GM12878 (cell line): Measurements from ENCODE around the gene MCHR1. TPM values are rescaled to one million over a fixed set of nuclear protein-coding genes. Genes with fewer than 3 reads are reported as not detected.

Experiments used
- ATAC-seq: fragments of 200-7000 bp; cut with Tn5 transposase; 3 replicates; pipeline ENCODE4 v1.9.1; 2020; ENCODE audit warnings: mild to moderate bottlenecking, moderate library complexity
- BruUV-seq: library from RNA; stranded (reverse); fragments of 400-500 nt; replicated peaks from 2 replicates; lab custom pipeline; 2021; lab: Mats Ljungman, UMichigan
- CTCF ChIA-PET: fragments of 300-600 bp; sonication (Branson Sonifier 250); formaldehyde crosslinking; extraction: SDS; loops from one replicate; lab custom pipeline; 2021; ENCODE audit warnings: inconsistent platforms; lab: Yijun Ruan, JAX
- POLR2A ChIA-PET: fragments of 350-600 bp; formaldehyde crosslinking; extraction: SDS; loops from one replicate; lab custom pipeline; 2021; ENCODE audit warnings: inconsistent platforms; lab: Charles Lee
- RAD21 ChIA-PET: fragments of 300-600 bp; sonication (Branson Sonifier 250); formaldehyde crosslinking; loops from one replicate; lab custom pipeline; 2023; ENCODE audit warnings: antibody characterized with exemption; ENCODE audit not compliant: unreplicated experiment; lab: Charles Lee
- SMC1A ChIA-PET: fragments of 300-600 bp; sonication (Branson Sonifier 250); formaldehyde crosslinking; loops from one replicate; lab custom pipeline; 2023; ENCODE audit not compliant: unreplicated experiment, uncharacterized antibody; lab: Charles Lee
- DNase-seq: peaks from one replicate; pipeline ENCODE4 v3.0.0-alpha.2; 2011; ENCODE audit warnings: low read depth, low spot score
- FAIRE-seq: peaks from 3 replicates; lab custom pipeline; 2011; peaks lifted over from hg19 to GRCh38; lab: Jason Lieb, UNC
- H2AFZ ChIP-seq: 2 replicates; pipeline ENCODE4 v1.6.0; 2011; ENCODE audit warnings: low read depth, low read length, control low read depth; ENCODE audit not compliant: control insufficient read depth
- H3K27ac ChIP-seq: 2 replicates; pipeline ENCODE4 v1.5.1; 2011; ENCODE audit warnings: control low read depth; ENCODE audit not compliant: control insufficient read depth, insufficient read depth
- H3K27me3 ChIP-seq, 2 experiments: replicated peaks in 1 of 2; 2 replicates each; pipeline versions ENCODE4 v1.6.0 to v1.6.1; 2011; ENCODE audit warnings: low read length in 1 of 2; ENCODE audit not compliant: control insufficient read depth in 2 of 2, insufficient read depth in 2 of 2
- H3K36me3 ChIP-seq, 2 experiments: 2 replicates each; pipeline ENCODE4 v1.5.1; 2011; ENCODE audit warnings: low read length in 1 of 2; ENCODE audit not compliant: control insufficient read depth in 2 of 2, insufficient read depth in 2 of 2
- H3K4me1 ChIP-seq: 2 replicates; pipeline ENCODE4 v1.6.1; 2011; ENCODE audit warnings: mild to moderate bottlenecking, low read length, moderate library complexity, mixed read lengths; ENCODE audit not compliant: control insufficient read depth, insufficient read depth
- H3K4me2 ChIP-seq: 2 replicates; pipeline ENCODE4 v1.6.0; 2011; ENCODE audit warnings: control low read depth; ENCODE audit not compliant: control insufficient read depth, insufficient read depth
- H3K4me3 ChIP-seq: fragments of 200-600 bp; sonication (generic); 2 replicates; pipeline ENCODE4 v1.5.1; 2016
- H3K79me2 ChIP-seq: 2 replicates; pipeline ENCODE4 v1.6.0; 2011; ENCODE audit warnings: low read length; ENCODE audit not compliant: control insufficient read depth, insufficient read depth
- H3K9ac ChIP-seq: 2 replicates; pipeline ENCODE4 v1.8.0; 2011; ENCODE audit warnings: low read length, control low read depth, mixed read lengths; ENCODE audit not compliant: control insufficient read depth, insufficient read depth
- H3K9me3 ChIP-seq: replicated peaks from 3 replicates; pipeline ENCODE4 v1.5.1; 2011; ENCODE audit warnings: mild to moderate bottlenecking, low read length; ENCODE audit not compliant: control insufficient read depth, insufficient read depth
- H4K20me1 ChIP-seq: 2 replicates; pipeline ENCODE4 v1.6.0; 2011; ENCODE audit not compliant: control insufficient read depth, insufficient read depth
- E4F1 ChIP-seq: fragments of 450-650 bp; IDR thresholded peaks from 2 replicates; pipeline ENCODE4 v1.6.1; 2018; ENCODE audit warnings: borderline replicate concordance, mild to moderate bottlenecking; ENCODE audit not compliant: partially characterized antibody
- ETV6 ChIP-seq, 2 experiments: fragments of 450-650 bp in 1 of 2; IDR thresholded peaks in 1 of 2; conservative IDR thresholded peaks in 1 of 2; 2 replicates each; pipeline ENCODE4 v1.6.1; 2014; ENCODE audit warnings: antibody characterized with exemption in 1 of 2, borderline replicate concordance in 1 of 2, low read depth in 1 of 2, mild to moderate bottlenecking in 1 of 2, moderate library complexity in 1 of 2
- SKIL ChIP-seq: fragments of 450-650 bp; IDR thresholded peaks from 2 replicates; pipeline ENCODE4 v1.6.1; 2017; ENCODE audit warnings: mild to moderate bottlenecking, low read depth, inconsistent platforms; ENCODE audit not compliant: poor library complexity, severe bottlenecking
- WGBS: methylation state at CpG from one replicate; pipeline ENCODE4 v1.1.6; 2016; ENCODE audit warnings: low lambda C conversion rate; ENCODE audit not compliant: insufficient replicate concordance, insufficient coverage; ENCODE audit errors: missing lambda C conversion rate; 5-methylcytosine and 5-hydroxymethylcytosine counted together
- in situ Hi-C: fragments of 300-500 bp; cut with MboI; formaldehyde crosslinking; loops from 9 replicates; pipeline ENCODE4 v1.14.3; 2018; ENCODE audit warnings: mixed read lengths
- intact Hi-C: fragments of 100-400 bp; cut with micrococcal nuclease; formaldehyde crosslinking; loops from one replicate; pipeline ENCODE4 v1.14.2; 2022; ENCODE audit not compliant: unreplicated experiment
- polyA plus RNA-seq, 11 experiments: library from polyadenylated mRNA; depleted of rRNA in 4 of 11; unstranded in 6 of 11; stranded (reverse) in 5 of 11; fragments of >200 nt; fragmentation: Nextera tagmentation in 4 of 11; fragmentation: Illumina TruSeq in 1 of 11; extraction: Ambion mirVana in 4 of 11; extraction: Trizol in 1 of 11; gene quantifications; 1 replicate in 1 of 11; 2 replicates in 10 of 11; pipeline versions ENCODE4 v1.2.1 to v1.2.3, GENCODE V29; 2011 to 2016; ENCODE audit warnings: inconsistent platforms in 2 of 11, missing spikeins in 2 of 11, low read depth in 1 of 11
- total RNA-seq, 4 experiments: library from RNA; depleted of rRNA in 3 of 4; stranded (reverse); fragments of >200 nt in 3 of 4; fragmentation: Illumina TruSeq in 1 of 4; extraction: Trizol in 1 of 4; gene quantifications; 2 replicates each; pipeline versions ENCODE4 v1.2.1 to v1.2.3, GENCODE V29; 2013 to 2021
- TF ChIP-seq, protein P1 (sequence below): fragments of 450-650 bp; IDR thresholded peaks from 2 replicates; pipeline ENCODE4 v1.6.1; 2016; ENCODE audit warnings: mild to moderate bottlenecking, moderate library complexity, borderline replicate concordance

The MCHR1 gene
- total and polyA plus RNA-seq, 10 of the 15 experiments (the other 5 are each of a cell fraction or from before 2014, with no cell fraction given): not detected

GRCh38 chr22:40636380-40637182 lies 42.7 kb upstream of the MCHR1 start, which contains the start of gene MRTFA:
TSS of gene MRTFA (minus strand) at chr22:40636719.
- H3K4me3 ChIP-seq: peak within 1 kb of the TSS; percentile 85
- TF ChIP-seq ETV6 (conservative IDR thresholded peaks at IDR 0.05 in 1 of 2, IDR thresholded peaks at IDR 0.05 in 1 of 2; ENCODE audit: borderline replicate concordance in 1 of 2, low read depth in 1 of 2): no peak
- TF ChIP-seq SKIL: peak; percentile 89
- peak; percentile 93 for TF ChIP-seq E4F1
- TF ChIP-seq, protein P1, sequence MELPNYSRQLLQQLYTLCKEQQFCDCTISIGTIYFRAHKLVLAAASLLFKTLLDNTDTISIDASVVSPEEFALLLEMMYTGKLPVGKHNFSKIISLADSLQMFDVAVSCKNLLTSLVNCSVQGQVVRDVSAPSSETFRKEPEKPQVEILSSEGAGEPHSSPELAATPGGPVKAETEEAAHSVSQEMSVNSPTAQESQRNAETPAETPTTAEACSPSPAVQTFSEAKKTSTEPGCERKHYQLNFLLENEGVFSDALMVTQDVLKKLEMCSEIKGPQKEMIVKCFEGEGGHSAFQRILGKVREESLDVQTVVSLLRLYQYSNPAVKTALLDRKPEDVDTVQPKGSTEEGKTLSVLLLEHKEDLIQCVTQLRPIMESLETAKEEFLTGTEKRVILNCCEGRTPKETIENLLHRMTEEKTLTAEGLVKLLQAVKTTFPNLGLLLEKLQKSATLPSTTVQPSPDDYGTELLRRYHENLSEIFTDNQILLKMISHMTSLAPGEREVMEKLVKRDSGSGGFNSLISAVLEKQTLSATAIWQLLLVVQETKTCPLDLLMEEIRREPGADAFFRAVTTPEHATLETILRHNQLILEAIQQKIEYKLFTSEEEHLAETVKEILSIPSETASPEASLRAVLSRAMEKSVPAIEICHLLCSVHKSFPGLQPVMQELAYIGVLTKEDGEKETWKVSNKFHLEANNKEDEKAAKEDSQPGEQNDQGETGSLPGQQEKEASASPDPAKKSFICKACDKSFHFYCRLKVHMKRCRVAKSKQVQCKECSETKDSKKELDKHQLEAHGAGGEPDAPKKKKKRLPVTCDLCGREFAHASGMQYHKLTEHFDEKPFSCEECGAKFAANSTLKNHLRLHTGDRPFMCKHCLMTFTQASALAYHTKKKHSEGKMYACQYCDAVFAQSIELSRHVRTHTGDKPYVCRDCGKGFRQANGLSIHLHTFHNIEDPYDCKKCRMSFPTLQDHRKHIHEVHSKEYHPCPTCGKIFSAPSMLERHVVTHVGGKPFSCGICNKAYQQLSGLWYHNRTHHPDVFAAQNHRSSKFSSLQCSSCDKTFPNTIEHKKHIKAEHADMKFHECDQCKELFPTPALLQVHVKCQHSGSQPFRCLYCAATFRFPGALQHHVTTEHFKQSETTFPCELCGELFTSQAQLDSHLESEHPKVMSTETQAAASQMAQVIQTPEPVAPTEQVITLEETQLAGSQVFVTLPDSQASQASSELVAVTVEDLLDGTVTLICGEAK: peak; percentile 87; the same call in 1 of the 2 replicates

More at GRCh38 chr22:40636380-40637182, 42.7 kb upstream of the MCHR1 start, which contains the start of gene MRTFA:
- intact Hi-C loops: loop anchor here (2.0 kb wide), 1 partner anchor 104 kb away; no protein-coding TSS in a partner anchor
- peak; percentile 95 for ATAC-seq
- H3K27me3 ChIP-seq: no peaks in the 10 kb centered on the region
- peaks cover 6% of the 10 kb centered on the region for H3K4me1 ChIP-seq
- ChIA-PET SMC1A (interaction anchor here (0.8 to 9.9 kb wide), 9 partner anchors 9 to 200 kb away, joined by 3 to 96 read pairs (median 9); no protein-coding TSS in a partner anchor), CTCF (interaction anchor here (0.6 to 9.3 kb wide), 12 partner anchors 9 to 262 kb away, joined by 3 to 79 read pairs (median 4); partner anchors contain the start of genes ST13 and XPNPEP3), POLR2A (interaction anchor here (0.5 to 1.9 kb wide), 15 partner anchors 9 to 290 kb away, joined by 3 to 26 read pairs (median 3); no protein-coding TSS in a partner anchor), RAD21 (interaction anchor here (0.7 to 2.0 kb wide), 18 partner anchors 9 to 263 kb away, joined by 3 to 21 read pairs (median 5); no protein-coding TSS in a partner anchor)
- H3K36me3 ChIP-seq: no peaks in the 10 kb centered on the region
- WGBS: under 1% methylated on average over 72 of the region's 82 CpGs
- in situ Hi-C loops: no loop called here
- peaks cover 2% of the 10 kb centered on the region; the same call in 2 of the 3 replicates for H3K9me3 ChIP-seq
- peak within 1 kb of the TSS; percentile 76 for H3K9ac ChIP-seq
- H2AFZ ChIP-seq: peak within 1 kb of the TSS; percentile 96
- H4K20me1 ChIP-seq: no peaks in the 10 kb centered on the region
- no TSS peak for BruUV-seq
- H3K79me2 ChIP-seq: peaks cover 45% of the 10 kb centered on the region
- peak; percentile 99 for FAIRE-seq
- H3K4me2 ChIP-seq: peak within 1 kb of the TSS; percentile 94
- peak within 1 kb of the TSS; percentile 79 for H3K27ac ChIP-seq
- peak; percentile 99 for DNase-seq
